ENCODE data around the gene ANKRD49. TPM values are rescaled to one million over a fixed set of nuclear protein-coding genes. Genes with fewer than 3 reads are reported as not detected.

The ANKRD49 gene
- total RNA-seq, 1 donor = 96.1 TPM

DNA sequence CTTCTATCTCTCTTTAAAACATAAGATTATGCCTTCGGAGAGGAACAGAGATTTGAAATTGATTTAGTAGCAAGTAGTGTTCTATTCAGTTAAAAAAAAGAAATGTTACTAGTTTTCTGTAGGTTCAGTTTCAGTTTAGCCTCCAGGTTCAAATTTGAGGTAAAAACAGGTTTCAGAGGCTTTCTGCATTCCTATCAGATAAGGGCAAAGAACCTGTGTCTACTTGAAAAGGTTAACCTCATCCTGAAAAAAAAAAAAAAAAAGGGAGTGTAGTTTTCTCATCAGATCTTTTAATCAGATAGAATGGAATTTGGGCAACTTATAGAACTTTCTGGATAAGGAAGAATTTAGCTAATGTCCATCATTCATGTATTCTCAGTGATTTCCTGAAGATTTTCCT lies 30.6 kb downstream of the ANKRD49 start:
- H3K9me3 ChIP-seq (ENCODE audit: low read depth, low read length) = no peaks in the 10 kb centered on the region
- H3K4me1 ChIP-seq (ENCODE audit: insufficient read depth, low read length) = peaks cover 18% of the 10 kb centered on the region
- no peak overlapping the region for H3K4me3 ChIP-seq (ENCODE audit: low read length)
- H3K27me3 ChIP-seq (ENCODE audit: insufficient read depth, low read length) = no peaks in the 10 kb centered on the region

GRCh38 chr11:94525546-94526324 lies 32.0 kb downstream of the ANKRD49 start:
- H3K9me3 ChIP-seq (ENCODE audit: low read depth, low read length) = no peaks in the 10 kb centered on the region
- H3K4me3 ChIP-seq (ENCODE audit: low read length) = no peak overlapping the region
- H3K4me1 ChIP-seq (ENCODE audit: insufficient read depth, low read length) = peaks cover 10% of the 10 kb centered on the region
- no peaks in the 10 kb centered on the region for H3K27me3 ChIP-seq (ENCODE audit: insufficient read depth, low read length)

GRCh38 chr11:94526645-94527438 lies 33.1 kb downstream of the ANKRD49 start:
- Histone ChIP-seq H3K4me3 (ENCODE audit: low read length) (no peak overlapping the region), H3K4me1 (ENCODE audit: insufficient read depth, low read length) (peaks cover 10% of the 10 kb centered on the region), H3K9me3 (ENCODE audit: low read depth, low read length) (no peaks in the 10 kb centered on the region), H3K27me3 (ENCODE audit: insufficient read depth, low read length) (no peaks in the 10 kb centered on the region)

- no peak overlapping the region for H3K4me3 ChIP-seq (ENCODE audit: low read length)
- H3K4me1 ChIP-seq (ENCODE audit: insufficient read depth, low read length) = peaks cover 12% of the 10 kb centered on the region
- no peaks in the 10 kb centered on the region for H3K9me3 ChIP-seq (ENCODE audit: low read depth, low read length)
- no peaks in the 10 kb centered on the region for H3K27me3 ChIP-seq (ENCODE audit: insufficient read depth, low read length)
Observed at GRCh38 chr11:94528551-94528950, 34.8 kb downstream of the ANKRD49 start.

- peaks cover 14% of the 10 kb centered on the region for H3K4me1 ChIP-seq (ENCODE audit: insufficient read depth, low read length)
- no peaks in the 10 kb centered on the region for H3K9me3 ChIP-seq (ENCODE audit: low read depth, low read length)
- no peak overlapping the region for H3K4me3 ChIP-seq (ENCODE audit: low read length)
- H3K27me3 ChIP-seq (ENCODE audit: insufficient read depth, low read length) = no peaks in the 10 kb centered on the region
Observed at GRCh38 chr11:94532211-94532610, 38.4 kb downstream of the ANKRD49 start.

DNA sequence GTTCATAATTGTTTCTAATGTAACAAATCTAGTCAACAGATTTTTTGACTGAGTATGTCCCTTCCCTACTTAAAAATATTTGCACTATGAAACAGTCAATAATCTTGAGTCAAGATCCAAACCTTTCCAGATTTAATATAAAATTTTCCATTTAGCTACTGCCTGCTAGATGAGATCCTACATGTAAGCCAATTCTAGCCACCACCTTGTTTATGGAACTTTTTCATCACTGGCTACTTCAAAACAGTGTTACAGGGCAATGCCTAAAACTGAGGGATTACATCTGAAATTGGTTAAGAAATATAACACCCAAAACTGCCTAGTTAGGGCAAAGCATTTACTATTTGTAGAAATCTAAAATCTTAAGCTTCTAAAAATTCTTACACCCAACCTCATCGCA lies 39.4 kb downstream of the ANKRD49 start:
- Histone ChIP-seq H3K4me3 (ENCODE audit: low read length) (no peak overlapping the region), H3K27me3 (ENCODE audit: insufficient read depth, low read length) (no peaks in the 10 kb centered on the region), H3K4me1 (ENCODE audit: insufficient read depth, low read length) (peaks cover 20% of the 10 kb centered on the region), H3K9me3 (ENCODE audit: low read depth, low read length) (no peaks in the 10 kb centered on the region)

DNA sequence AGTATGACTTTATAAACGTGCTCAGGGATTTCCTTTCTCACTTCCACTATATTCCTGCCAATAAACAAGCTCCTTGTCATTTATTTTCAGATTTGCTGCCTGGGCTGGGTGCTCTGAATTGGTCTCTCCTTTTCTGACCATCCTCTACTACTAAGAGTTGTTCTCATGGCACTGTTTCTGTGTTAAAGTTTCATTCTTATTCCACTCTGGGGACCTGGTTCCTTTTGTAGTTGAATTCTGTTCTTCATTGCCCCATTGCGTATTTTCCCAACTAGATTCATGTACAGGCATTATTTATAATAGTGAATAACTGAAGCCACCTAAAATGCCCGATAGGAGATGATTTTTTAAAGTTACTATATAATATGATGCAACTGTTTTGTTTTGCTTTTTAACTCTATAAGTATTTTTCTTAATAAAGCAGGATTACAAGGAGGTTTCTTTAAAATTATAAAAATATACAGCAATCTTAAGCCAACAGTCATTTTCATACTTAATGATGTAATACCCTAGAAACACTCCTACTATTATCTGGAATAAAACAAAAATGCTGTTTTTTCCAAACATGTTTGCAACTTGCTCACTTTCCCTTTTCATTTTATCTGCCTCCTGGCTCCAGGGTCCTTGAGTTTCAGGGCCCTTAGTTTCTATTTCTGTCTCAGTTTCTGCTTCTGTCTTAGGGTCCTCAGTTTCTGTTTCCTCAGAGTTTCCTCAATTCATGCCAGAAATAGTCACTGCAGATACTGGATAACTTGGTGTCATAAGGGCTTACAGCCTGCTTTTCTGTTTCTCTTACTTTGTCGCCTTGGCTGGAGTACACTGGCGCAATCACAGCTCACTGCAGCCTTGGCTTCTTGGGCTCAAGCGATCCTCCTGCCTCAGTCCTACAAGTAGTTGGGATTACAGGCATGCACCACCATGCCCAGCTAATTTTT lies 40.2 kb downstream of the ANKRD49 start:
- Histone ChIP-seq H3K4me3 (ENCODE audit: low read length) (no peak overlapping the region), H3K9me3 (ENCODE audit: low read depth, low read length) (no peaks in the 10 kb centered on the region)

GRCh38 chr11:94536386-94536785 lies 42.6 kb downstream of the ANKRD49 start:
- H3K4me3 ChIP-seq (ENCODE audit: low read length) = no peak overlapping the region
- no peaks in the 10 kb centered on the region for H3K9me3 ChIP-seq (ENCODE audit: low read depth, low read length)
- peaks cover 20% of the 10 kb centered on the region for H3K4me1 ChIP-seq (ENCODE audit: insufficient read depth, low read length)
- no peaks in the 10 kb centered on the region for H3K27me3 ChIP-seq (ENCODE audit: insufficient read depth, low read length)

More for the DNA sequence above, 40.2 kb downstream of the ANKRD49 start:
- Histone ChIP-seq H3K27me3 (ENCODE audit: insufficient read depth, low read length) (no peaks in the 10 kb centered on the region), H3K4me1 (ENCODE audit: insufficient read depth, low read length) (peaks cover 20% of the 10 kb centered on the region)

GRCh38 chr11:94537031-94537600 lies 43.3 kb downstream of the ANKRD49 start:
- H3K4me1 ChIP-seq (ENCODE audit: insufficient read depth, low read length) = peaks cover 20% of the 10 kb centered on the region
- H3K4me3 ChIP-seq (ENCODE audit: low read length) = no peak overlapping the region
- no peaks in the 10 kb centered on the region for H3K27me3 ChIP-seq (ENCODE audit: insufficient read depth, low read length)
- H3K9me3 ChIP-seq (ENCODE audit: low read depth, low read length) = no peaks in the 10 kb centered on the region

DNA sequence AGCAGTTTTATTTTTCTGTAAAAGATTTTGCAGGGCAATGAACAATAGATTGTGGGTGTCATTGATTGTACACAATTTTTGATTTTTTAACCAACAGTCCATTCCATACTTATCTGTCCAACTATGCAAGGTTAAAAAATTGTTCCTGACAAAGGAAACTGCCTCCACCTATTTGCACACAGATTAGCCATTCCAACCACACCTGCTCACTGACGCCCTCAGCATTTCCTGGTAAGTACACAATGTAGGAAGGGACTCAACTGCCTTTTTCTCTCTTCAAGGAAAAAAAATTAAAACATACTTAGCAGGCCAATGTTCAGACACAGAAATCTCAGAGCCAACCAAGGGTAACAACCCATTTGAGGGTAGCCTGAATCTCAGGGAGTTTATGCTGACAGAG lies 45.6 kb downstream of the ANKRD49 start:
- H3K9me3 ChIP-seq (ENCODE audit: low read depth, low read length) = no peaks in the 10 kb centered on the region
- no peak overlapping the region for H3K4me3 ChIP-seq (ENCODE audit: low read length)
- H3K27me3 ChIP-seq (ENCODE audit: insufficient read depth, low read length) = no peaks in the 10 kb centered on the region
- H3K4me1 ChIP-seq (ENCODE audit: insufficient read depth, low read length) = peaks cover 25% of the 10 kb centered on the region

DNA sequence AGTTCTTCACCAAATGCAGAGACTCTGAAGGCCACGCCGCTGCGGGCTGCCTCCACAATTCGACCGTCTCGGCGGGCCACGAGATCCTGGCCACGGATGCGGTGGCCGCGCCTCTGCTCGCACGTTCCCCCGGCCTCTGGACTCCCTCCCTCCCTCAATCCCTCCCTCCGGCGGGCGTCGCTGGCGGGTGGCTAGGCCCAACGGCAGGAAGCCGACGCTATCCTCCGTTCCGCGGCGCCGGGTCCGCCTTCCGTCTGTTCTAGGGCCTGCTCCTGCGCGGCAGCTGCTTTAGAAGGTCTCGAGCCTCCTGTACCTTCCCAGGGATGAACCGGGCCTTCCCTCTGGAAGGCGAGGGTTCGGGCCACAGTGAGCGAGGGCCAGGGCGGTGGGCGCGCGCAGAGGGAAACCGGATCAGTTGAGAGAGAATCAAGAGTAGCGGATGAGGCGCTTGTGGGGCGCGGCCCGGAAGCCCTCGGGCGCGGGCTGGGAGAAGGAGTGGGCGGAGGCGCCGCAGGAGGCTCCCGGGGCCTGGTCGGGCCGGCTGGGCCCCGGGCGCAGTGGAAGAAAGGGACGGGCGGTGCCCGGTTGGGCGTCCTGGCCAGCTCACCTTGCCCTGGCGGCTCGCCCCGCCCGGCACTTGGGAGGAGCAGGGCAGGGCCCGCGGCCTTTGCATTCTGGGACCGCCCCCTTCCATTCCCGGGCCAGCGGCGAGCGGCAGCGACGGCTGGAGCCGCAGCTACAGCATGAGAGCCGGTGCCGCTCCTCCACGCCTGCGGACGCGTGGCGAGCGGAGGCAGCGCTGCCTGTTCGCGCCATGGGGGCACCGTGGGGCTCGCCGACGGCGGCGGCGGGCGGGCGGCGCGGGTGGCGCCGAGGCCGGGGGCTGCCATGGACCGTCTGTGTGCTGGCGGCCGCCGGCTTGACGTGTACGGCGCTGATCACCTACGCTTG lies 50.2 kb downstream of the ANKRD49 start, which contains the start of gene FUT4:
Gene FUT4, plus strand, starts transcription at position 227 of the 951 bp plus-strand sequence. Its CDS starts 213 bp downstream, at position 440.
- Histone ChIP-seq H3K4me3 (ENCODE audit: low read length) (peak within 1 kb of the TSS; percentile 64), H3K27me3 (ENCODE audit: insufficient read depth, low read length) (no peaks in the 10 kb centered on the region), H3K9me3 (ENCODE audit: low read depth, low read length) (no peaks in the 10 kb centered on the region), H3K4me1 (ENCODE audit: insufficient read depth, low read length) (peaks cover 52% of the 10 kb centered on the region)

DNA sequence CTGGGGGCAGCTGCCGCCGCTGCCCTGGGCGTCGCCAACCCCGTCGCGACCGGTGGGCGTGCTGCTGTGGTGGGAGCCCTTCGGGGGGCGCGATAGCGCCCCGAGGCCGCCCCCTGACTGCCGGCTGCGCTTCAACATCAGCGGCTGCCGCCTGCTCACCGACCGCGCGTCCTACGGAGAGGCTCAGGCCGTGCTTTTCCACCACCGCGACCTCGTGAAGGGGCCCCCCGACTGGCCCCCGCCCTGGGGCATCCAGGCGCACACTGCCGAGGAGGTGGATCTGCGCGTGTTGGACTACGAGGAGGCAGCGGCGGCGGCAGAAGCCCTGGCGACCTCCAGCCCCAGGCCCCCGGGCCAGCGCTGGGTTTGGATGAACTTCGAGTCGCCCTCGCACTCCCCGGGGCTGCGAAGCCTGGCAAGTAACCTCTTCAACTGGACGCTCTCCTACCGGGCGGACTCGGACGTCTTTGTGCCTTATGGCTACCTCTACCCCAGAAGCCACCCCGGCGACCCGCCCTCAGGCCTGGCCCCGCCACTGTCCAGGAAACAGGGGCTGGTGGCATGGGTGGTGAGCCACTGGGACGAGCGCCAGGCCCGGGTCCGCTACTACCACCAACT lies 51.0 kb downstream of the ANKRD49 start:
- Histone ChIP-seq H3K9me3 (ENCODE audit: low read depth, low read length) (no peaks in the 10 kb centered on the region), H3K4me3 (ENCODE audit: low read length) (peak overlapping the region; percentile 64), H3K4me1 (ENCODE audit: insufficient read depth, low read length) (peaks cover 57% of the 10 kb centered on the region), H3K27me3 (ENCODE audit: insufficient read depth, low read length) (no peaks in the 10 kb centered on the region)

Data from mononuclear cell (primary cell).